GM12872 (cell line): ENCODE measurements around the gene DPH2.
A peak's percentile ranks its signal among the peaks of the same experiment; 100 is the strongest.

Source experiments
- TF ChIP-seq, protein P1 (sequence below): IDR thresholded peaks from 3 replicates; pipeline ENCODE4 v1.5.1; 2011; ENCODE audit warnings: low read depth, mild to moderate bottlenecking, low read length, moderate library complexity; ENCODE audit not compliant: insufficient read depth

The DPH2 gene

DNA sequence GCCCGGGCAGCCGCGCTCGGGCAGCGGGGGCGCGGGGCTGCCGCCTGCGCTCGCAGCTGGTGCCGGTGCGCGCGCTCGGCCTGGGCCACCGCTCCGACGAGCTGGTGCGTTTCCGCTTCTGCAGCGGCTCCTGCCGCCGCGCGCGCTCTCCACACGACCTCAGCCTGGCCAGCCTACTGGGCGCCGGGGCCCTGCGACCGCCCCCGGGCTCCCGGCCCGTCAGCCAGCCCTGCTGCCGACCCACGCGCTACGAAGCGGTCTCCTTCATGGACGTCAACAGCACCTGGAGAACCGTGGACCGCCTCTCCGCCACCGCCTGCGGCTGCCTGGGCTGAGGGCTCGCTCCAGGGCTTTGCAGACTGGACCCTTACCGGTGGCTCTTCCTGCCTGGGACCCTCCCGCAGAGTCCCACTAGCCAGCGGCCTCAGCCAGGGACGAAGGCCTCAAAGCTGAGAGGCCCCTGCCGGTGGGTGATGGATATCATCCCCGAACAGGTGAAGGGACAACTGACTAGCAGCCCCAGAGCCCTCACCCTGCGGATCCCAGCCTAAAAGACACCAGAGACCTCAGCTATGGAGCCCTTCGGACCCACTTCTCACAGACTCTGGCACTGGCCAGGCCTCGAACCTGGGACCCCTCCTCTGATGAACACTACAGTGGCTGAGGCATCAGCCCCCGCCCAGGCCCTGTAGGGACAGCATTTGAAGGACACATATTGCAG is 33.2 kb upstream of the DPH2 start:
- TF ChIP-seq, protein P1, sequence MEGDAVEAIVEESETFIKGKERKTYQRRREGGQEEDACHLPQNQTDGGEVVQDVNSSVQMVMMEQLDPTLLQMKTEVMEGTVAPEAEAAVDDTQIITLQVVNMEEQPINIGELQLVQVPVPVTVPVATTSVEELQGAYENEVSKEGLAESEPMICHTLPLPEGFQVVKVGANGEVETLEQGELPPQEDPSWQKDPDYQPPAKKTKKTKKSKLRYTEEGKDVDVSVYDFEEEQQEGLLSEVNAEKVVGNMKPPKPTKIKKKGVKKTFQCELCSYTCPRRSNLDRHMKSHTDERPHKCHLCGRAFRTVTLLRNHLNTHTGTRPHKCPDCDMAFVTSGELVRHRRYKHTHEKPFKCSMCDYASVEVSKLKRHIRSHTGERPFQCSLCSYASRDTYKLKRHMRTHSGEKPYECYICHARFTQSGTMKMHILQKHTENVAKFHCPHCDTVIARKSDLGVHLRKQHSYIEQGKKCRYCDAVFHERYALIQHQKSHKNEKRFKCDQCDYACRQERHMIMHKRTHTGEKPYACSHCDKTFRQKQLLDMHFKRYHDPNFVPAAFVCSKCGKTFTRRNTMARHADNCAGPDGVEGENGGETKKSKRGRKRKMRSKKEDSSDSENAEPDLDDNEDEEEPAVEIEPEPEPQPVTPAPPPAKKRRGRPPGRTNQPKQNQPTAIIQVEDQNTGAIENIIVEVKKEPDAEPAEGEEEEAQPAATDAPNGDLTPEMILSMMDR: peak; percentile 41; the same call in 2 of the 3 replicates

GRCh38 chr1:43937179-43937865 is 32.5 kb upstream of the DPH2 start:
- TF ChIP-seq, protein P1: no peak

DNA sequence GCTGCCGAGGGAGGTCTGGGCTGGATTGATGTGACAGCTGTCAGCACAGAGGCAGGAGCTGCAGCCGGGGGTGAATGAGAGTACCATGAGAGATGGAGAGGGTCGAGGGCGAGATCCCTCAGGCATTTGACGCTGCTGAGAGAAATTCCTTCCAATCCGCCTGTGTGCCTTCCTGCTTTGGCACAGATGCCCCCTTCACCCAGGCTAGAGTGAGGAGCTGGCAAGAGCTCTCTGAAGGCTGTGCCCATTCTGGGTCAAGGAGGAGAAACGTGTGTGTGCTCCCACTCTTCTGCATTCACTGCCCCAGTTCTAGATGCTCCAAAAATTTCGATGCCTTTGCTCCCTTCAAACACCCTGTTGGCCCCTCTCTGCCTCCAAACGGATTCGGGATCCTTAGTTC is 31.4 kb upstream of the DPH2 start:
- TF ChIP-seq, protein P1: no peak

DNA sequence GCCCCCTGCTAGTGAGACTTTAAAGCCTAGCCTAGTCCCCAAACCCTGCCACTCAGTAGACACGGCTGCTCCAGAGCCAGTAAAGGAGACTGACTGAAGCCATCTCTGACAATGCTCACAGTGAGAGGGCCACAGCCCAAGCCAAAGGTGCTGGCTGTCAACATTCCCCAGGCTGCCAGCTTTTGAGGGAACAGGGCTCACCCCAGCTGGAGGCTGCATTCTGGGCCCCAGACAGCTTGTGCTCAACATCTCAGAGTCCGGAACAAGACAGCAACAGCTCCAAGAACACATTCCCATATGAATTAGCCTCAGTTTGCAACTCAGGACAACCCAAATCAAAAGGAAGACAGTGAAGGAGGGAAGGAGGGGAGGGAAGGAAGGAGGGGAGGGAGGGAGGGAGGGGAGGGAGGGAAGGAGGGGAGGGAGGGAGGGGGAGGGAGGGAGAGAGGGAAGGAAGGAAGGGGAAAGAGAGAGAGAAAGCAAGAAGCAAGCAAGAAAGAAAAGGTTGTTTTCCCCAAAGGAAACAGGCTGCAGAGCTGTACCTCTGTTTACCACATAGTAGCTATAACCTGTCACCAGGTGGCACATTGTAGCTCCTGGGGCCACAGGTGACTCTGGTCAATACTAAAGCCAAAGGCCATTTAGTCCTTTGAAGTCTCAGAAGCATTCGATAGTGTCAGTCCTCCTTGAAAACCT is 30.8 kb upstream of the DPH2 start:
- TF ChIP-seq, protein P1: no peak

- TF ChIP-seq, protein P1: no peak
Observed at GRCh38 chr1:43942411-43942810, 27.4 kb upstream of the DPH2 start.

DNA sequence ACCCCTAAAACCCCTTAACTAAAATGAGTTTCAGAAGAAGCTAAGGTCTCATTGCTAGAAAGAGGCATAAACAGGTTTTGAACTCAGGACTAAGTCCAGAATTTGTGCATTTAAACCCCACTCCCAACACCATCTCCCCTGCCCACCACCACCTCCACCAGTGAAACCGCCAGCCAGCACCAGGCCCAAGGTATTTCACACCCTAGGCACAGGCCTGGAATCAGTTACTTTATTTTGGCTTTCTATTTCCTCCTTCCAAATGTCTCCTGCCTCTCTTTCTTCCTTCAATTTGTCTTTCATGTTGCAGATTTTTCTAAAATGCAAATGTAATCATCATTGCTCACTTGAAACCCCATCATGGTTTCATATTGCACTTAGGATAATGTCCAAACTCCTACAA is 24.9 kb upstream of the DPH2 start:
- TF ChIP-seq, protein P1: no peak

DNA sequence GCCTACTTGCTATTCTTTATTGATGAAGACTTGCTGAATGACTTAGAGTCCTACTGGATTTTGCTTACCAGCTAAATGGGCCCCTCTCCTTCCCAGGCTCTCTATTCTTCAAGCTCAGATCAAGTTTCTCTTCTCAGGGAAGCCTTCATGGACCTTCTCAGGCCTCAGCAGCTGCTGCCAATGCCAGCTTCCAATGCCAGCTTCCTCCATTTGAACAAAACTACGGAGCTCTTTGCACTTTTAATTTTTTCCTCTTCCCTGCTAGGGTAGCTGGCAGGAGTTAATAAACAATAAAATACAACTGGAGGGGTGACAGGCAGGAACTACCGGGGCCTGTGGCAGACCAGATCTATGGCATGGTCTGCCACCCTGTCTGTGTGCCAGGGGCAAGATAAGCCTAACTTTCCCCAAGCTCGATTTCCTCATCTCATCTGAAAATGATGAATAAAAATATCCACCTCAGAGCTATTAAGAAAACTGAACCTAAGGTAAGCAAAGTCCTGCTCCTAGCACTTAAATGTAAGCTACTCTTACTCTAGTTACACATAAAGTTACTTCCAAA is 24.1 kb upstream of the DPH2 start:
- TF ChIP-seq, protein P1: no peak
